Motor neuron (in vitro differentiated cells): ENCODE results near the gene NEMP2. TPM values are rescaled to one million over a fixed set of nuclear protein-coding genes. Genes with fewer than 3 reads are reported as not detected.
A peak's percentile ranks its signal among the peaks of the same experiment; 100 is the strongest.

ENCODE experiments used
- ATAC-seq, 8 experiments: fragments of 200-7000 bp; cut with Tn5 transposase; replicated peaks in 6 of 8; 2 replicates each; pipeline ENCODE4 v1.8.0; 2021; ENCODE audit warnings: mild to moderate bottlenecking in 8 of 8, moderate library complexity in 8 of 8
- H3K27ac ChIP-seq, 2 donors: fragments of 250-450 bp; sonication (Bioruptor Pico); 2 replicates each; pipeline ENCODE4 v1.9.0; 2021; ENCODE audit warnings: antibody characterized with exemption in 2 of 2, mild to moderate bottlenecking in 2 of 2, moderate library complexity in 1 of 2
- H3K4me1 ChIP-seq, 2 donors: fragments of 250-450 bp; sonication (Bioruptor Pico); replicated peaks in 1 of 2; 2 replicates each; pipeline ENCODE4 v1.6.1; 2021; ENCODE audit warnings: antibody characterized with exemption in 2 of 2, mild to moderate bottlenecking in 2 of 2, moderate library complexity in 1 of 2
- H3K4me3 ChIP-seq, 5 donors: fragments of 250-450 bp; sonication (Bioruptor Pico); 2 replicates each; pipeline ENCODE4 v1.9.0; 2021; ENCODE audit warnings: antibody characterized with exemption in 5 of 5, mild to moderate bottlenecking in 5 of 5, moderate library complexity in 4 of 5
- WGBS, 10 experiments: fragments of 450-650 bp; shearing (Covaris generic); methylation state at CpG; one replicate each; pipeline ENCODE4 v1.0.0; 2022; 5-methylcytosine and 5-hydroxymethylcytosine counted together
- in situ Hi-C, 9 experiments: fragments of 400-800 bp; cut with MboI; loops; one replicate each; pipeline ENCODE4 v1.15.0; 2021; ENCODE audit warnings: low sequenced_read_pairs in 9 of 9, low pct_unique_long_range_greater_than_20kb in 2 of 9; ENCODE audit not compliant: unreplicated experiment in 9 of 9
- total RNA-seq, 8 experiments: library from RNA; unstranded; fragments of 300-600 nt; gene quantifications; 2 replicates each; pipeline versions ENCODE4 v1.2.3 to v1.2.4, GENCODE V29; 2022

NEMP2 gene
- total RNA-seq, 8 experiments from 2014 or later = 1.3 to 7.8 (median 2.1) TPM

GRCh38 chr2:190571686-190572085 lies 37.2 kb upstream of the NEMP2 start:
- ATAC-seq = peak in 2 of 8 experiments; percentile 31 to 52
- Histone ChIP-seq H3K27ac (no peak overlapping the region), H3K4me3 (no peak overlapping the region), H3K4me1 (no peaks in the 10 kb centered on the region)
- in situ Hi-C loops = no loop called here

- no peaks in the 10 kb centered on the region for H3K4me1 ChIP-seq
- no peak overlapping the region for H3K4me3 ChIP-seq
- no peak overlapping the region for H3K27ac ChIP-seq
- in situ Hi-C loops = no loop called here
- WGBS, 10 experiments = 50 to 100% (median 96%) methylated on average over 1 of the region's 1 CpG; no CpG with 5 or more reads in 4 of the 10 experiments
- no peak for ATAC-seq
Observed at GRCh38 chr2:190570871-190571270, 36.3 kb upstream of the NEMP2 start.

GRCh38 chr2:190569994-190570755 lies 35.7 kb upstream of the NEMP2 start:
- Histone ChIP-seq H3K4me3 (no peak overlapping the region), H3K4me1 (no peaks in the 10 kb centered on the region), H3K27ac (no peak overlapping the region)
- in situ Hi-C loops = no loop called here
- peak in 1 of 8 experiments; percentile 39 for ATAC-seq
- WGBS, 10 experiments = 18 to 100% (median 76%) methylated on average over 1 to 2 of the region's 2 CpGs; no CpG with 5 or more reads in 2 of the 10 experiments

- in situ Hi-C loops = no loop called here
- Histone ChIP-seq H3K4me3 (no peak overlapping the region), H3K4me1 (peaks cover 2 to 6% of the 10 kb centered on the region in 2 donors), H3K27ac (no peak overlapping the region)
- 80 to 100% (median 97%) methylated on average over 1 to 2 of the region's 2 CpGs; no CpG with 5 or more reads in 2 of the 10 experiments for WGBS, 10 experiments
- ATAC-seq = no peak
Observed at GRCh38 chr2:190564838-190565237, 30.3 kb upstream of the NEMP2 start.

- Histone ChIP-seq H3K4me3 (no peak overlapping the region), H3K4me1 (peaks cover 2 to 6% of the 10 kb centered on the region in 2 donors), H3K27ac (no peak overlapping the region)
- in situ Hi-C loops = no loop called here
- 50 to 100% (median 83%) methylated on average over 1 to 2 of the region's 2 CpGs; no CpG with 5 or more reads in 4 of the 10 experiments for WGBS, 10 experiments
- peak in 4 of 8 experiments; percentile 29 to 81 (median 60) for ATAC-seq
Observed at GRCh38 chr2:190563646-190564045, 29.1 kb upstream of the NEMP2 start.

- H3K27ac ChIP-seq = no peak overlapping the region
- in situ Hi-C loops = no loop called here
- peaks cover 2 to 6% of the 10 kb centered on the region in 2 donors for H3K4me1 ChIP-seq
- 65 to 100% (median 81%) methylated on average over 1 to 6 of the region's 8 CpGs; no CpG with 5 or more reads in 3 of the 10 experiments for WGBS, 10 experiments
- H3K4me3 ChIP-seq = no peak overlapping the region
- ATAC-seq = peak in 1 of 8 experiments; percentile 46
Observed at GRCh38 chr2:190563109-190563508, 28.6 kb upstream of the NEMP2 start.

- in situ Hi-C loops = no loop called here
- 5 to 100% (median 29%) methylated on average over 1 to 2 of the region's 2 CpGs; no CpG with 5 or more reads in 4 of the 10 experiments for WGBS, 10 experiments
- no peak overlapping the region for H3K27ac ChIP-seq
- peaks cover 2 to 6% of the 10 kb centered on the region in 2 donors for H3K4me1 ChIP-seq
- H3K4me3 ChIP-seq = no peak overlapping the region
- peak in 3 of 8 experiments; percentile 19 to 67 (median 48) for ATAC-seq
Observed at GRCh38 chr2:190562121-190562520, 27.6 kb upstream of the NEMP2 start.

- ATAC-seq = no peak
- in situ Hi-C loops = no loop called here
- Histone ChIP-seq H3K4me3 (no peak overlapping the region), H3K4me1 (peaks cover 2 to 6% of the 10 kb centered on the region in 2 donors), H3K27ac (no peak overlapping the region)
- 83 to 100% (median 97%) methylated on average over 1 to 3 of the region's 3 CpGs; no CpG with 5 or more reads in 3 of the 10 experiments for WGBS, 10 experiments
Observed at GRCh38 chr2:190561094-190561493, 26.6 kb upstream of the NEMP2 start.

GRCh38 chr2:190554357-190555006 lies 20.0 kb upstream of the NEMP2 start:
- H3K4me3 ChIP-seq = no peak overlapping the region
- in situ Hi-C loops = no loop called here
- ATAC-seq = peak in 1 of 8 experiments; percentile 34
- WGBS, 10 experiments = 40 to 100% (median 77%) methylated on average over 1 to 5 of the region's 7 CpGs; no CpG with 5 or more reads in 6 of the 10 experiments
- no peaks in the 10 kb centered on the region for H3K4me1 ChIP-seq
- no peak overlapping the region for H3K27ac ChIP-seq

- ATAC-seq = no peak
- no peaks in the 10 kb centered on the region for H3K4me1 ChIP-seq
- 67 to 100% (median 94%) methylated on average over 1 of the region's 1 CpG; no CpG with 5 or more reads in 6 of the 10 experiments for WGBS, 10 experiments
- in situ Hi-C loops = no loop called here
- no peak overlapping the region for H3K27ac ChIP-seq
- H3K4me3 ChIP-seq = no peak overlapping the region
Observed at GRCh38 chr2:190553254-190553653, 18.7 kb upstream of the NEMP2 start.

- ATAC-seq = no peak
- H3K4me3 ChIP-seq = no peak overlapping the region
- H3K27ac ChIP-seq = no peak overlapping the region
- in situ Hi-C loops = no loop called here
- no peaks in the 10 kb centered on the region for H3K4me1 ChIP-seq
- 25 to 100% (median 71%) methylated on average over 1 to 4 of the region's 4 CpGs for WGBS, 10 experiments
Observed at GRCh38 chr2:190551928-190552327, 17.4 kb upstream of the NEMP2 start.

- H3K4me3 ChIP-seq = no peak overlapping the region
- in situ Hi-C loops = no loop called here
- 75 to 100% (median 100%) methylated on average over 1 to 3 of the region's 3 CpGs for WGBS, 10 experiments
- no peak overlapping the region for H3K27ac ChIP-seq
- no peaks in the 10 kb centered on the region for H3K4me1 ChIP-seq
- ATAC-seq = no peak
Observed at GRCh38 chr2:190550137-190550536, 15.6 kb upstream of the NEMP2 start.

- in situ Hi-C loops = no loop called here
- H3K4me1 ChIP-seq = no peaks in the 10 kb centered on the region
- no peak overlapping the region for H3K4me3 ChIP-seq
- H3K27ac ChIP-seq = no peak overlapping the region
- no peak for ATAC-seq
Observed at GRCh38 chr2:190547886-190548285, 13.4 kb upstream of the NEMP2 start.
